Measurements from ENCODE around the gene TLN1.

The TLN1 gene

GRCh38 chr9:35703906-35704672 lies 27.9 kb downstream of the TLN1 start:
- peaks cover 70% of the 10 kb centered on the region for H3K36me3 ChIP-seq (ENCODE audit: control insufficient read depth, insufficient read depth, low read length)
- DNase-seq (ENCODE audit: extremely low read depth, insufficient read length): no peak

GRCh38 chr9:35702696-35703095 lies 29.3 kb downstream of the TLN1 start:
- no peak for TF ChIP-seq CTCF (IDR thresholded peaks at IDR 0.05; ENCODE audit: insufficient read depth, low read length, poor library complexity, severe bottlenecking)
- no peak overlapping the region for H3K4me3 ChIP-seq (replicated peaks; ENCODE audit: low read depth, low read length)
- DNase-seq (ENCODE audit: extremely low read depth, insufficient read length): no peak
- H3K36me3 ChIP-seq (ENCODE audit: control insufficient read depth, insufficient read depth, low read length): peaks cover 77% of the 10 kb centered on the region
- no peaks in the 10 kb centered on the region for H3K27me3 ChIP-seq (replicated peaks; ENCODE audit: control insufficient read depth, insufficient read depth, low read length)

More at GRCh38 chr9:35703906-35704672, 27.9 kb downstream of the TLN1 start:
- TF ChIP-seq CTCF (IDR thresholded peaks at IDR 0.05; ENCODE audit: insufficient read depth, low read length, poor library complexity, severe bottlenecking): no peak
- Histone ChIP-seq H3K4me3 (replicated peaks; ENCODE audit: low read depth, low read length) (no peak overlapping the region), H3K27me3 (replicated peaks; ENCODE audit: control insufficient read depth, insufficient read depth, low read length) (no peaks in the 10 kb centered on the region)

DNA sequence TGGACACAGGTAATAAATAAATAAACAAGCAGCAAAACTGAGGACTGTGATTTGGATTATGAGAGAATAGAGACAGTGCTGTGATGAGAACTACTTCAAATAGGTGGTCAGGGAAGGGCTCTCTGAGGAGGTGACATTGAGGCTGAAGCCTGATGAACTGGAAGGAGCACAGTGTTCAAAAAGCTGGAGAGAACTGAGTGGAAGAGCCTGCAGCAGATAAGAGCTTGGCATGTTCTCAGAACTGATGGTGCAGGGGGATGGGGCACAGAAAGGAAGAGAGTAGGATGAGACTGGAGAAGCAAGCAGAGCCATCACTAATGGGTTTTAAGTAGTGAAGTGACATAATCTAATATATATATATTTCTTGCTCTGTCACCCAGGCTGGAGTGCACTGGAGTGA lies 31.1 kb downstream of the TLN1 start:
- H3K4me3 ChIP-seq (replicated peaks; ENCODE audit: low read depth, low read length): no peak overlapping the region
- H3K27me3 ChIP-seq (replicated peaks; ENCODE audit: control insufficient read depth, insufficient read depth, low read length): no peaks in the 10 kb centered on the region
- no peak for DNase-seq (ENCODE audit: extremely low read depth, insufficient read length)
- H3K36me3 ChIP-seq (ENCODE audit: control insufficient read depth, insufficient read depth, low read length): peaks cover 69% of the 10 kb centered on the region
- no peak for TF ChIP-seq CTCF (IDR thresholded peaks at IDR 0.05; ENCODE audit: insufficient read depth, low read length, poor library complexity, severe bottlenecking)

GRCh38 chr9:35700031-35700430 lies 32.0 kb downstream of the TLN1 start:
- peaks cover 60% of the 10 kb centered on the region for H3K36me3 ChIP-seq (ENCODE audit: control insufficient read depth, insufficient read depth, low read length)
- H3K27me3 ChIP-seq (replicated peaks; ENCODE audit: control insufficient read depth, insufficient read depth, low read length): no peaks in the 10 kb centered on the region
- no peak for DNase-seq (ENCODE audit: extremely low read depth, insufficient read length)

DNA sequence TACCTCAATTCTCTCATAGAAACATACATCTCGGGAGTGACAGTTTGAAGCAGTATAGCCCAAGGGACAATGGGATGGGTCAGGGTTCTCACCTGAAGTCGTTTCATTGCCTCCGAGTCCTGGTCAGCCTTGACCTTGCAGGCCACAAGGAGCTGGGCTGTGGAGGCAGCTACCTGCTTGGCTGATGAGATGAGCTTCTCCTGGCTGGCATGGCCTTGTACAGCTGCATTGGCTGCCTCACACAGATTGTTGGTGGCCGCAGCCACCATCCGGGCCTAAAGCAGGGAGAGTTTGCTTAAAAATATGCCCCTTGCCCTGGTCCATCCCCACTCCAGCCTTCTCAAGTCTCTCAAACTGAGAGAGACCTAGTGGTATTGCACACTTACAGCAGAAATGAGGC lies 33.8 kb downstream of the TLN1 start:
- Histone ChIP-seq H3K27me3 (replicated peaks; ENCODE audit: control insufficient read depth, insufficient read depth, low read length) (no peaks in the 10 kb centered on the region), H3K36me3 (ENCODE audit: control insufficient read depth, insufficient read depth, low read length) (peaks cover 44% of the 10 kb centered on the region), H3K4me3 (replicated peaks; ENCODE audit: low read depth, low read length) (no peak overlapping the region)
- no peak for TF ChIP-seq CTCF (IDR thresholded peaks at IDR 0.05; ENCODE audit: insufficient read depth, low read length, poor library complexity, severe bottlenecking)
- DNase-seq (ENCODE audit: extremely low read depth, insufficient read length): no peak

More at GRCh38 chr9:35700031-35700430, 32.0 kb downstream of the TLN1 start:
- no peak overlapping the region for H3K4me3 ChIP-seq (replicated peaks; ENCODE audit: low read depth, low read length)
- no peak for TF ChIP-seq CTCF (IDR thresholded peaks at IDR 0.05; ENCODE audit: insufficient read depth, low read length, poor library complexity, severe bottlenecking)
